ENCODE results near the gene PALLD.

The PALLD gene

DNA sequence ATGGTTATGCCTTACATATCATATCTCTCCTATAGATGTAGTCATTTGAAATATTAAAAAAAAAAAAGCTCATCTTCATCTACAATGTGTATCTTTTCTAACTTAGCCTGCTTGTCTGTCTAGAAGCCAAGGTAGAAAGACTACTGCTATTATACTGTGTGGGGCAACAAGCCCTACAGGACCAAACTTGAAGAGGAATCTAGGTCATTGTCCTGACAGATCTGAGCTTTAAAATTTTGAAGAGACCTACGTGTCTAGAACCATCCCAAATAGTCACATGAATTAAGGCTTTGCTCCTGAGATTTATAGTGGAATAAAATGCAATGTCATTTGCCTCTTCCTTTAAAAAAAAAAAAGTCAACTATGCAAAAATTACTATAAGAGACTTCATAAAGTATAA lies 95.8 kb downstream of the PALLD start:
- DNase-seq (ENCODE audit: low read depth, low spot score): no peak

DNA sequence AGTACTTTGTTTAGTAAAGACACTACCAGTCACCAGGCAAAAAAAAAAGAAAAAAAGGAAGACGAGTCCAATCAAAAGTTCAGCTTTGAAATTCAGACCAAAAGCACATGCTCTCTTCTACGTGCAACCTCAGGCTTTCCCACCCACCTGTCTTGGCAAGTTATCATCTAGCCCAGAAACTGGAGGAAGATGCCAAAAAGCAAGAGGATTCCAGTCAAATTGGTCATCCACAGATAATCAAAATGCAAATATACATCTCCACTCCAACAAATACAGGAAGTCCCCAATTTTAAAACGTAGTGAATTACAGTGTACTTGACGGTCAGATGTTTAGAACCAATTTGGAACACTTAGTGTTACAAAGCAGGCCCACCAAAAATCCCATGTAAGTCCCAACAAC lies 96.5 kb downstream of the PALLD start:
- no peak for DNase-seq (ENCODE audit: low read depth, low spot score)

DNA sequence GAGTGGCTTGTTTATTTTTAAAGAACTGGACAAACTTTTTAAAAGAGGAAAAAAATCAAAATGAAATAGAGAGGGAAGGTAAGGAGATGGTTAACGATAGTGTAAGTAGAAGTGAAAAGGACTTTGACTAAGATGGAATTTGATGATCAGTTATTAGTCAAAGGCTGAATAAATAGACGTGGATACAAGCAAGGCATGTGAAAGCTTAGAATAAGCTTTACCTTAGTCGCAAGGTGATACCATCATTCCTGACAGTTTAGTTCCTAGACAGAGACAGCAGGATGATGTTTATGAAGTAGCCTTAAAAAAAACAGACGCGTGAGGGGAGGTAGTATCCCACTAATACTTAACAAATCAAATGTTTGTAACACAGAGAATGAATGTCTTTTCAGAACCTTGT lies 97.3 kb downstream of the PALLD start:
- DNase-seq (ENCODE audit: low read depth, low spot score): no peak

DNA sequence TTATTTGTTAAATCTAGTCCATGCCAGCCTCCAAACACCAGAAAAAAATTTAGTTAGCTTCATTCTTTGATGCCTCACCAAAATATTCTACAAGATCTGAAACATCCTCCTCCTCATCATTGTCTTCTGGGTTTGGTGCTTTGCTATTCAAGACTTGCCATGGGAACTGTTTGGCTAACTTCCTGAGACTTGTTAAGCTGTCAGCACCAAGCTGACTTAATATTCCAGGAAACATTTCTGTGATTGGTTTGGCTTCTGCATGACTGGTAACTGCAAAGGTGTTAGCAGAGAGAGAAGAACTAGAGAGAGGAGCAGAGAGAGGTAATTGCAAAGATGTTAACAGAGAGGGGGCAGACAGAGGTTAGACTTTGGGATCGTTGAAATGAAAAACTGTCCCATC lies 101.3 kb downstream of the PALLD start:
- DNase-seq (ENCODE audit: low read depth, low spot score): no peak

DNA sequence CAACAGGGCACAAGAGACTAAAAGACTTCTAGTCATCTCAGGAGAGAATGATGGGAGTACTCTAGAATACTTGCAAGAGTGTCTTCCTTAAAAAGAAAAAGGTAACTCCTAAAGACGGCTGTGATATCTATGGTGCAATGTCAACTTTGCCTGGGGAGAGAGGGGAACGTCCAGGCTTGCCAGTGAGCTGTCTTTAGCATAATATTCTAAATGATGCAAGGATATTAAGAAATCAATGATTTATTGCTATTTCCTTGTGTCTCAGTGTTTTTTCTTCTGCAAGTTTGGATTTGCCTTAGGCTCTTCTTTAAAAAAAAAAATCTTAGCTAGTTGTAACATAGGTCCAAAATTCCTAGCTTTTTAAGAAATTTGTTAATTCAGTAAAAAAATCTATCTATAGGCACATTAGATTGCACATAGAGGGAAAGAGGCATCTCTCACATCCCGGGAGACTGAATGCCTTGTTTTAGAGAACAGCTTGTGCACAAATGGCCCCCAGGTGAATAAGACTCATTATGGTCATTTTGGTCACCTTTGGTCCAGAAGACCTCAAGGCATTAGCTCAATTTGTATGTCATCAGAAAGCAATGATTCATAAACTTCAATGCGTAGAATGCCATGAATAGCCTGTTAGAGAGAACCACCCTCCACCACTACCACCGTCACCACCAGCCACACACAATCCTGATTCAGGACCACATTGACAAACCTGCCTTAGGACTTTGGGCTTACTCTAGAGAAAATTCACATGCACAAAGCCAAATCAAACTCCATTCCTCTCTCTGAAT lies 104.1 kb downstream of the PALLD start:
- DNase-seq (ENCODE audit: low read depth, low spot score): no peak

DNA sequence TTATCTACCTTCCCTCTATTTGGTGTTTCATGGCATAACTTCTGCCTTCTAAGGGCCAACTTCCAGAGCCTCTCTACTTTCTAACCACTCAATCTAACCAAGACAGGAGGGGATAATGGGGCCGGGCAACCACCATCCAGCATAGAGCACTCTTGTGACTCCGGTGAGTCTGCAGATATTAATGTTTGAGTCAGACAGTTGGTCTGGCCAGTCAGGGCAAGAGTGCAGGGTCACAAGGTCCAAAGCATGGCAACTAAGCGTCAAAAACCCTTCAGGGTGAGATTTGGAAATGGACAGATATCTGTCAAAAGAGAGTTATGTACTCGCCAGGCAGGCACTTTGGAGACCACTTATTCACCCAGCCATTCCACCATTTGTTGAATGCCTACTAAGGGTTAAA lies 105.0 kb downstream of the PALLD start:
- no peak for DNase-seq (ENCODE audit: low read depth, low spot score)

DNA sequence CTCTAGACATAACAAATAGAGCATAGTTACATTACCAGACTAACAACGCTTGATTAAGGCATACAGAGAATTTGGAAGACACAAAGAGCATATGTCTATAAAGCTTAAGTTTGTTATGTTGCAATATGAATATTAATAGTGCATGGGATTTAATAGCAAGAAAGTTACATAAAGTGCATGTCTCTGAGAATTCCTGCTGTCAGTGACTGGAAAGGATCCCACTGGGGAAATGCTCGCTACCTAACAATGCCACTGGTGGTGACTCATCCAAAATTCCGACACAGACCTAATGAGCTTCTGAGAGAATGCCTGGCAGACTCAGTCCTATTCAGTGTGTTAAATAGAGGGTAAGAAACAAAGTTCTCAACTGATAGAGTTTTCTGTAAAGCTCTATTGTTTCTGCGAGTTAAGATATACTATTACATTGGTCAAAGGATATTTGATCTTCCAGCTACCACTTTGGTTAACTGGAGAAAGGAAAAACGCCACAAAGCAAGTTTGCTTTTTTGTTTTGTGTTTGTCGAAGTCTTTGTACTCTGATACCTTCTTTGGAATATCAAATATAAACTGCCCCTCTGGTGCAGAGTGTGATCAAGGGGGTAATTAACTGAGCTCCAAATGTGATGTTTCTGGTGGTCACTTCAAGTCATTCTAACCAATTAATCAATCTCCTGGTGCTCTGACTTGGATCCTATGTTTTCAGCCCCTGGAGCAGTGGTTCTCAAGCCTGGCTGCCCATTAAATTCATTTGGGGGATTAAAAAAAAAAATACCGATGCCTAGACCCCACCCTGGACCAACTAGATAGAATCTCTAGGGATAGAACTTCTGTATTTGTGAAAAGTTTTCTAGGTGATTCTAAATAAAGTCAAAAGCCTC lies 107.9 kb downstream of the PALLD start:
- DNase-seq (ENCODE audit: low read depth, low spot score): peak; percentile 44

DNA sequence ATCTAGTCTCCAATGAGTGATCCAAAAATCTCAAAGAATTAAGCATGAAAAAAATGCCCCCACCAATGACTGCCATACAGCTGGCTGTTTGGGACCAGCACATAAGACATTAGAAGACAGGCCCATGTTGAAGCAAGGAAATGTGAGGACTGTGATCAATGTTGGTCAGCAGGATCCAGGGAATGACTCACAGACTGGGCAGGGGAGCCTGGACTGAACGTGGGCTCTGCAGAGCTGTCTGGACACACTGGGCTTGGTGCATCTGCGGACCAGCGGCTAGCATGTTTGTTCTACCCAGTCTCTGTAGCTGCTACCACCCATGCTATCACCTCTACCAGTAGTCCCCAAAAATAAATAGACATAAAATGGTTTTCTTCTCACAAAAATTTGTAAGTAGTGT lies 108.6 kb downstream of the PALLD start:
- peak; percentile 55 for DNase-seq (ENCODE audit: low read depth, low spot score)

DNA sequence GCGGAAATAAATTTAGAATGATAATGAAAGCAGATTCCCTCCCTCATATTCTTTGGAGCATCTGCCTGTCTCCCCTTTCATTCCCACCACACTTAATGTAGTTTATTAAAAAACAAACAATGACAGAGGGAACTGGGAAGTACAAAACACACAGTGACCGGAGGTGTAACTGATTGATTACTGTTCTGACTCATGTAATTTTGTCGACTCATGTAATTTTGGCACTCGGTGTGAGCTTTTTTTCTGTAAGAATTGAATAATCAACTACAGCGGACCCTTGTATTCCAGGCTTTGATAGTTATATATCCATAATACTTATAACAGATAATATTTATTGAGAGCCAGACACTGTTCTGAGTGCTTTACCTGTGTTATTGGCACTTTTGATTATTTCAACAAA lies 110.4 kb downstream of the PALLD start:
- no peak for DNase-seq (ENCODE audit: low read depth, low spot score)

DNA sequence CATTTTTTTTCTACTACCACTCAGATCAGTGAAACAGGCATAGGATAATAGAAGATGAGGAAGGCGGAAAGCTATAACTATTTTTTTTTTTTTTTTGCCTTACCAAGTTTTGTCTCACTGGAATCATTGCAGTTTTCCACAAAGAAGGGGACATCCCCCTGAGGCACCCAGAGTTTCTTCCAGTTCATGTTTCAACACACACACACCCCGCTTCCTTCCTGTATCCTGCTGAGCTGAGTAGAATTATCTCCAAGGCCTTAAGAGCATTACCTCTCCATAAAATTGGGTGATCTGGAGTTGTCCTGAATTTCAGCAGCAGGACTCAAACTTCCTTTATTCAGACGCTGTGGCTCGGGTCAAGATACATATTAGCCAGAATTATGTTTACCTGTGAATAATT lies 111.9 kb downstream of the PALLD start:
- DNase-seq (ENCODE audit: low read depth, low spot score): no peak

DNA sequence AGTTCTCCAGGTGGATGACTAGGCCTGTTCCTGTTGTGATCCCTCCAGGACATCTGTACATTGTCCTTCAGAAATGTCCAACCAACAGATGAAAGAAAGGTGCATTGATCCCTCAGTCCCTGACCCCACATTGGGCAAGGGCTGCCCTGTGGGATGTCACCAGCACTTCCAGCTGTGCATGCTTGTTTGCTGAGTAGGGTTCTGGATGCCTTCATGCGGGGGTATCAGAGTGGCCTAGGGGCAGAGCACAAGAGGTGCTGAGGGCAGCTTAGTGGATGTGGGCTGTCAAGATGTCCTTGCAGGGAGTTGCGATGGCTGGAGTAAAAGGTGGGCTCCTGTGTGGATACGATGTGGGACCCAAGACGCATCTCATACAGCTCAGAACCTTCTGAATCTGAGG lies 112.5 kb downstream of the PALLD start:
- DNase-seq (ENCODE audit: low read depth, low spot score): no peak

DNA sequence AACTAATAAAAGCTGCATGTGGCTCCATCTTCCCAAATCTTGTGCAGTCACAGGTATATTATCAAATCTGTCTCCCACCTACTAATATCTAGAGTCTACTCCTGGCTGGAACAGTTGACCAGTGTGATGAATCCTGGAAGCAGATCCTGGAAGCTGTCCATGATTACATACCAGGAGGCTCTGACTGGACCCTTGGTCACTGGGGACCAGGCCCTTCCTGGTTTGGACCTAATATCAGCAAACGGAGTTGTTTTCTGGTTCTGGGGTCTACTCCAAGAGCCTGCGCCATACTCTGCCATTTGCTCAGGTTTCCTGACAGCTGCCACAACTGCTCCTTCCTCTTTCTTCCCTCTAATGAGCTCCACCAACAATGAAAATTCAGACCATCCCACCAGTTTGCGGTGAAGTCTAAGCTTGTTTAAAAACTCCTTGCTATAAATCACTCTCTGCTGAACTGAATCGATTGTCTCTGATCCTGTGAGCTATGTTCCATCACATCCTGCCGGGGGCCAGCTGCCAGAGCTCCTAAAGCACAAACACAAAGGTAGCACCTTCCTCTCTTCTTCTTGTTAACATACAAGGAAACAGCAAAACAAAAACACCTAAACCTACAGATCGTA lies 114.2 kb downstream of the PALLD start:
- DNase-seq (ENCODE audit: low read depth, low spot score): no peak

DNA sequence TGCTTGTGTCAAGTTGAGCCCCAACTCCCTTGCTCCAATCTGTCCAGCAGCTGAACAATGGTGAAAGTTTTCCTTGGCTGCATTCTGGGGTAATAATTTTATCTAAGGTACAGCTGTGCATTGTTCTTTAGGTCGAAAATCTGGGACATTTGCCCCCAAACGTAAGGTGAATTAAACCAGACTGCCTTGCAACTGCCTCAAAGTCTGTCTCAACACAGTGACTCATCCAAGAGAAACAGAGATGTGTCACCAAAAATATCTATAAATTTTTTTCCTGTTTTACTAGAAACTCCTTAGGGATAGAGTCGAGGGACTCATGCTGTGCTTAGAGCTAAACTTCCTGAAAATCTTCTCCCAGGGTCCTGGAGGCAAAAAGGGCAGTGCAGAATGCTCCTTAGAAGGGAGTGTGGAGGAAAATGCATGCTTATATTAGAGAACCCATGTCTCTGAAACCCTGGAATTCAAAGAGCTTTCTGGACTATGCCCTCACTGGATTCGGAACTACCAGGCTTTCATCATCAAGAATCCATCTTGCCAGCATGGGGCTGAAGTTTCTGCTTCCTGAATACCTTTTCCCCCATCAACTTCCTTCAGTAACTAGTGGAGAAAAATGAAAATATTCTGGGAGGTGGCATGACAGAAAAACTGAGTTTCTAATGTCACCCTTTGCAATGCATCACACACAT lies 115.7 kb downstream of the PALLD start:
- no peak for DNase-seq (ENCODE audit: low read depth, low spot score)

DNA sequence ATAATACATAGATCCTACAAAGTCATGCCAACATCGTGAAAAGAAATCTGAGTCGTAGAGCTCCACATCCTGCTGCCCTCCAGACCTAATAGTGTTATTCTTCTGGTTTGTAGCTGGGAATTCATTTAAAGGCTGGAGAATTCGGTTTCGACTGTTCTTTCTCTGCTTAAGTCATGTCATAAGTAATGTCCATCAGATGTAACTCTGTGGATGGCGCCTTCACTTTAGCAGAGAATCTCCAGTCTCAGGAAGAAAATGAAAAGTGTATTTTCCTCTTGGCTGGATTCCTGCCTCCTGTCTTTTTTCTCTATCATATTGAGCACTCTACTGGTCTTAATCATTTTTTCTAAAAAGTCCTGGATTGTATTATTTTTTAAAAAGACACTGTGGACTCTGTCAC lies 117.0 kb downstream of the PALLD start:
- no peak for DNase-seq (ENCODE audit: low read depth, low spot score)

DNA sequence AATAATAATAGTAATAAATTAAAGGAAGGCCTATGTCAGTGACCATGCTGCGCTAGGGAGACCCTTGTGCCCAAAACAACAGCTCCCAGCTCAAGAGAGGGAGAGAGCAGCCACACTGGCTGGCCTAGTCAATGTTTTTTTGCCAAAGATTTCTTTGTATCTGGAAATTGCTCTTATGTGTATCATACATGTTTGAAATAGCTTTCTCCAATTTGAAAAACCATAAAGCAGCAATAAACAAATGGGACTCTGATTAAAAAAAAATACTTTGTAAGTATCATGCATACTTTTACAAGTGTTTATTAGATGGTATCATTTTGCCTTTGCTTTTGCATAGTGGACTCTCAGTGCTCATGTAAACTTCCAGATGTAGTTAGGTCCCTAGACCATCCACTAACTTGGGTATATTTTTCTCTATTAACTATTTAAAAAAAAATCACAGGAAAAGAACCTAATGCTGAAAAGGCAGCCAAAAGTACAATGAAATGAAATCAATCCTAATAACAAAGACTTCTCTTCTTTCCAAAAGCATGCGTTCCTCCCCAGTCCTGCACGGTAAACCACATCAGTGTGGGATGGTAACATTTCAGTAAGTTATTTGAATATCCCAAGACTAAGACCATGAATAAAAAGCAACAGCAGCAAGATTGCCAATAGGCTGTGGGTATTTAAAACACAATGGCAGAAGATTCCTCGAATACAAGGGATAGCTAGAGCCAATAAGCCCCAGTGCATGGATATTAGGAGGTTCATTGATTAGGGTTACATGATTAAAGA lies 117.6 kb downstream of the PALLD start:
- DNase-seq (ENCODE audit: low read depth, low spot score): no peak

DNA sequence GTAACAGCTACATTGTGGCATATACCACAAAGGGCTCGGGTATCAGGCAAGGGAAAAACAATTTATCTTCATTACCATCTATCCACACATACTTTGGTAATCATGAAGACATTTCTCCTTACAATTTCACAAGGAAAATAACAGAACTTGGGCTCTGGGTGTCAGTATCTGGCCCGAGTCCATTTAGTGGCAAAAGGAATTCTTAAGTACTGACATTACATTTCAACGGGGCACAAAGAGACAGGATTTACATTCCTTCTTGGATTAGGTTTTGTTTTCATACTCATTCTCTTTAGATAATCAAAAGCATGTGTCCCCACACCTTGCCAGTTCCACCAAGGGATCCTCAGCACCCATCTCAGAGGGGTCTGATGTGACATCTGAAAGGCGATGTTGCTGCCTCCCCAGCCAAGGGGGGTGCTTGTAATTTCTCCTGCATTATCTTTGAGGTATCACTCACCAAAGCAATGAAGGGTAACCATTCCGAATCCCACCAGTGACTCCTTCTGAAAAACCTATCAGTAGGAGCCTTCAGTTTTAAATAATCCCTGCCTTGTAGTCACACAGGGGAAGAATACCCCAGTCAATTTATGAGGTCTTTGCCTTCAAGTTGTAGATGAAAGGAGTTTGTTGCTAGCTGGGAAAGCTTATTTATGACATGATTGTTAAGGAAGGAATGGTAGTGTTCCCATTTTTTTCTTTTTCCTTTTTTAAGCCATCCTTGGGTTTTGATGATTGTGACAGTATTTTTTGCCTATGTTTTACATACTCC lies 118.6 kb downstream of the PALLD start:
- no peak for DNase-seq (ENCODE audit: low read depth, low spot score)

DNA sequence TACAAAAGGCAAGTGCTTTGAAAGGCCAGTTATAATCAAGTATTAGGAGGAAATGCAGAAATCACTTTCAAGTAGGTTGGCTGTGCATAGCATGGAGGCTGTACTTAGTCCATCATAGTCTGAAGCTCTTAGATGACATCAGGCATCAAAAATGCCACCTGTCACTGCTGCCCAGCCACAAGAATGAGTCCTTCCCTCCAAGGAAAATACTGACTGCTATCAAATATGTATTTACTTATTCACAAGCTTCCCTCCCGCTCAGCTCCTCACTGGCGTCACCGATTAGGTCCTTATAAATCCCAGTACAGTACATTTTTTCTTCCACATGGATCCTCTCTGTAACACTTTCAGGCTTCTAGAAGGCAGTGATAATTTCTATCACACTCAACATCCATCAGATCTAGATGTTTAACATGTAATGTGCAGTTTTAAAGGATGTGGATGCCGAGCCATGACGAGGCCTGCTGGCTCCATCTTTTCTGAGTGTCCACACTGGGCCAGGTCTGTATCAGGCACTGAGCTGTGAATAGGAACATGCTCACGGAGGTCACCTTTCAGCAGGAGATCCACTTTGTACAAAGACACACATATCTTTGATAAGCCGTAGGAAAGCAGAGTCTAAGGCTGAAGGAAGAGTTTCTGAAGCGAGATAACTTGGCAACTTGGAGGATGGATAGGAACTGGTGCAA lies 121.9 kb downstream of the PALLD start:
- DNase-seq (ENCODE audit: low read depth, low spot score): no peak

DNA sequence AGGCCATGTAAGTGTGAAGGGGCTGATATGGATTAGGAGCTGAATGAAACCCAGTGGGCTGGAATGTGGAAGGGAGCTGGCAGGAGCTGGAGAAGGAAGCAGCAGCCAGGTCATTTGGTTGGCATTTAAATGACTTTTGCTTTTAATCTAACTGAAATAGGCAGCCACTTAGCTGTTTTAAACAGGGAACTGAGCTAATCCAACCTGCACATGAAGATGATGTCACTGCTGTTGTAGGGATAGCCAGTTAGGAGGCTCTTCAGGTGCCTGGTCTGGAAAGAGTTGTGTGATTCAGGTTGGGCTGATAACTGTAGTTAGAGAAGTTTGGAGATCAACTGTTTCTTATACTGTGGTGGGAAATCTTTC lies 122.4 kb downstream of the PALLD start:
- DNase-seq (ENCODE audit: low read depth, low spot score): no peak

DNA sequence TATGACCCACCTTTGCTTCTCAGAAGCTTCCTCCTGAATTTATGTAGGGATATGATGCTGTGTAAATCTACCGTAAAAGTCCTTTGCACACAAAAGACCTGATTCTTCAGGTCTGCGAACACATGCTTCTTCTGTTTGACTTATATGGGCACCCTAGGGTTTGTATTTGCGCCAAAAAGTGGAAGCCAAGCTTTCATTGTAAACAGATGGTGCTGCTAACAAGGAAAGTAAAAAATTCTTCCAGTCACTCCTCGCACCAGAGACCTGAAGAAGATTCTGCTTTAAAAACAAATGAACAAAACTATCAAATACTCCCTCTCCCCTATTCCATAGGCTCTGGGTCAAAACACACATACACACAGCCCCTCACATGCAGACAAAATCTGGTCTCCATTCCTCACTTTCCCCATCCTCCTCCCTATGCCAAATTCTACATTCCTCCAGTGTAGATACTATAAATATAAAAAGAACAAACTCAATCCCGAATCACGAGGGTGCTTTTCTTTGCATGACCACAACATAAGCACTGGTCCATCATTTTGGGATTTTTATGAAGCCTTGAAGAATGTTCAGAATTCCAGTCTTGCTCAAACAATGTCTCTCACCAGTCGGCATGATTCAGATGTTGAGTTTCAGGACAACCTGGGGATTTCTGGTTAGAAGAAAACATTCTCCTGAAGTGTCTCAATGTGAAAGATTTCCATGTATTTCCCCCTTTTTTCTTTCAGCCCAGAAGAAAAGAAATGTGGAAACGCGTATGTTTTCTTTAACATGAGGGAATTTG lies 125.1 kb downstream of the PALLD start:
- DNase-seq (ENCODE audit: low read depth, low spot score): no peak
